ENCODE measurements around the gene OSER1. TPM values are rescaled to one million over a fixed set of nuclear protein-coding genes. Genes with fewer than 3 reads are reported as not detected.
A peak's percentile ranks its signal among the peaks of the same experiment; 100 is the strongest.

The OSER1 gene
- polyA plus RNA-seq, 3 donors, result 42.3 to 89.1 (median 45.1) TPM

GRCh38 chr20:44247131-44247571 is 36.6 kb upstream of the OSER1 start, which contains the start of gene GDAP1L1:
TSS of gene GDAP1L1 (plus strand) at chr20:44247308. CDS start at chr20:44247335, 27 bp downstream.
- TF ChIP-seq CTCF (IDR thresholded peaks at IDR 0.05), result no peak
- Histone ChIP-seq H3K27ac (ENCODE audit: low read depth in 1 of 2, low read length in 2 of 2) (no peak within 1 kb of the TSS), H3K36me3 (replicated peaks in 1 of 2; ENCODE audit: control insufficient read depth in 1 of 2, insufficient read depth in 2 of 2, low read length in 2 of 2) (no peaks in the 10 kb centered on the region), H3K4me3 (replicated peaks in 1 of 3; ENCODE audit: low read depth in 2 of 3, low read length in 3 of 3) (no peak within 1 kb of the TSS), H3K4me2 (replicated peaks; ENCODE audit: extremely low read depth, low read length, poor library complexity, severe bottlenecking) (no peak within 1 kb of the TSS), H2AFZ (ENCODE audit: insufficient read depth, low read depth, low read length, poor library complexity, severe bottlenecking) (no peak within 1 kb of the TSS), H4K20me1 (ENCODE audit: insufficient read depth, low read length) (no peaks in the 10 kb centered on the region), H3K27me3 (ENCODE audit: control insufficient read depth in 2 of 2, insufficient read depth in 2 of 2, low read length in 2 of 2) (peaks cover 14 to 31% of the 10 kb centered on the region in 2 donors), H3K4me1 (ENCODE audit: control insufficient read depth in 1 of 2, insufficient read depth in 2 of 2, low read length in 2 of 2) (no peaks in the 10 kb centered on the region), H3K9me3 (replicated peaks in 1 of 2; ENCODE audit: control insufficient read depth in 1 of 2, insufficient read depth in 1 of 2, low read length in 2 of 2) (peaks cover 0 to 7% of the 10 kb centered on the region in 2 donors), H3K79me2 (ENCODE audit: insufficient read depth, low read length) (no peaks in the 10 kb centered on the region), H3K9ac (ENCODE audit: insufficient read depth, low read length, poor library complexity, severe bottlenecking) (no peak within 1 kb of the TSS)
- no peaks in the 10 kb centered on the region for H3K36me3 Mint-ChIP-seq
- H3K9me3 Mint-ChIP-seq, result peaks cover 0 to 7% (median 4%) of the 10 kb centered on the region in 7 donors
- H3K27me3 Mint-ChIP-seq (ENCODE audit: low read depth in 3 of 3), result peaks cover 30 to 40% (median 37%) of the 10 kb centered on the region in 3 donors
- H3K4me1 Mint-ChIP-seq, result no peaks in the 10 kb centered on the region
- intact Hi-C loops (cut with micrococcal nuclease), result no loop called here
- no peak within 1 kb of the TSS for H3K27ac Mint-ChIP-seq
- WGBS (ENCODE audit: insufficient coverage), result 2% methylated on average over 17 of the region's 32 CpGs
- peak within 1 kb of the TSS in 1 of 2 donors; percentile 46 for H3K4me3 Mint-ChIP-seq
- no peak for DNase-seq

GRCh38 chr20:44245977-44246376 is 35.4 kb upstream of the OSER1 start:
- Histone ChIP-seq H3K79me2 (ENCODE audit: insufficient read depth, low read length) (no peaks in the 10 kb centered on the region), H3K36me3 (replicated peaks in 1 of 2; ENCODE audit: control insufficient read depth in 1 of 2, insufficient read depth in 2 of 2, low read length in 2 of 2) (no peaks in the 10 kb centered on the region), H2AFZ (ENCODE audit: insufficient read depth, low read depth, low read length, poor library complexity, severe bottlenecking) (no peak overlapping the region), H3K4me3 (replicated peaks in 1 of 3; ENCODE audit: low read depth in 2 of 3, low read length in 3 of 3) (no peak overlapping the region), H3K9ac (ENCODE audit: insufficient read depth, low read length, poor library complexity, severe bottlenecking) (no peak overlapping the region), H3K4me2 (replicated peaks; ENCODE audit: extremely low read depth, low read length, poor library complexity, severe bottlenecking) (no peak overlapping the region), H3K27ac (ENCODE audit: low read depth in 1 of 2, low read length in 2 of 2) (no peak overlapping the region), H3K9me3 (replicated peaks in 1 of 2; ENCODE audit: control insufficient read depth in 1 of 2, insufficient read depth in 1 of 2, low read length in 2 of 2) (peaks cover 0 to 7% of the 10 kb centered on the region in 2 donors), H3K4me1 (ENCODE audit: control insufficient read depth in 1 of 2, insufficient read depth in 2 of 2, low read length in 2 of 2) (no peaks in the 10 kb centered on the region), H3K27me3 (ENCODE audit: control insufficient read depth in 2 of 2, insufficient read depth in 2 of 2, low read length in 2 of 2) (peaks cover 14 to 31% of the 10 kb centered on the region in 2 donors), H4K20me1 (ENCODE audit: insufficient read depth, low read length) (no peaks in the 10 kb centered on the region)
- no peak for TF ChIP-seq CTCF (IDR thresholded peaks at IDR 0.05)
- no peaks in the 10 kb centered on the region for H3K4me1 Mint-ChIP-seq
- WGBS (ENCODE audit: insufficient coverage), result 88% methylated on average over 1 of the region's 4 CpGs
- H3K36me3 Mint-ChIP-seq, result no peaks in the 10 kb centered on the region
- H3K27ac Mint-ChIP-seq, result no peak overlapping the region
- H3K9me3 Mint-ChIP-seq, result peaks cover 0 to 8% (median 4%) of the 10 kb centered on the region in 7 donors
- intact Hi-C loops (cut with micrococcal nuclease), result no loop called here
- no peak for DNase-seq
- H3K4me3 Mint-ChIP-seq, result no peak overlapping the region
- peaks cover 35 to 42% (median 37%) of the 10 kb centered on the region in 3 donors for H3K27me3 Mint-ChIP-seq (ENCODE audit: low read depth in 3 of 3)
